HEK293 (cell line): ENCODE measurements around the gene PSAP.

ENCODE experiments used
- CTCF ChIA-PET: fragments of 350-600 bp; formaldehyde crosslinking; extraction: SDS; loops from one replicate; lab custom pipeline; 2021; ENCODE audit warnings: antibody characterized with exemption; lab: Yijun Ruan, JAX
- POLR2A ChIA-PET: fragments of 300-600 bp; formaldehyde crosslinking; extraction: SDS; loops from one replicate; lab custom pipeline; 2020; ENCODE audit warnings: antibody characterized with exemption, inconsistent platforms; lab: Yijun Ruan, JAX
- H3K27ac ChIP-seq: fragments of 200-500 bp; sonication (Bioruptor generic); 2 replicates; pipeline ENCODE4 v1.5.1; 2014; ENCODE audit warnings: low read depth, low read length, control low read depth, inconsistent platforms; ENCODE audit errors: extremely low read depth
- H3K36me3 ChIP-seq, 2 experiments: fragments of 200-500 bp in 1 of 2; sonication (Bioruptor generic) in 1 of 2; 1 replicate in 1 of 2; 2 replicates in 1 of 2; pipeline ENCODE4 v1.5.1; 2014 to 2017; ENCODE audit warnings: inconsistent platforms in 2 of 2, low read length in 2 of 2; ENCODE audit not compliant: control insufficient read depth in 2 of 2, insufficient read depth in 1 of 2
- H3K4me1 ChIP-seq: fragments of 200-500 bp; sonication (Bioruptor generic); 2 replicates; pipeline ENCODE4 v1.5.1; 2014; ENCODE audit warnings: mild to moderate bottlenecking, low read length, inconsistent platforms; ENCODE audit not compliant: control insufficient read depth, insufficient read depth
- H3K4me3 ChIP-seq: 2 replicates; pipeline ENCODE4 v1.5.1; 2011; ENCODE audit warnings: low read depth, mild to moderate bottlenecking, control low read depth, low read length, moderate library complexity
- H3K9me3 ChIP-seq: fragments of 200-500 bp; sonication (Bioruptor generic); 2 replicates; pipeline ENCODE4 v1.5.1; 2014; ENCODE audit warnings: low read depth, low read length, inconsistent platforms; ENCODE audit not compliant: control insufficient read depth, insufficient read depth
- GLI4 ChIP-seq: fragments of 450-650 bp; formaldehyde crosslinking; IDR thresholded peaks from 2 replicates; pipeline ENCODE4 v1.5.1; 2016; ENCODE audit warnings: missing biosample characterization, missing genetic modification characterization
- REPIN1 ChIP-seq: fragments of 450-650 bp; formaldehyde crosslinking; IDR thresholded peaks from 2 replicates; pipeline ENCODE4 v1.5.1; 2017; ENCODE audit warnings: missing biosample characterization, missing genetic modification characterization, low read depth
- YY2 ChIP-seq: fragments of 450-650 bp; formaldehyde crosslinking; IDR thresholded peaks from 2 replicates; pipeline ENCODE4 v1.5.1; 2016; ENCODE audit warnings: missing biosample characterization, missing genetic modification characterization
- ZIC2 ChIP-seq: fragments of 450-650 bp; formaldehyde crosslinking; IDR thresholded peaks from 2 replicates; pipeline ENCODE4 v1.5.1; 2016; ENCODE audit warnings: missing biosample characterization, missing genetic modification characterization
- ZNF140 ChIP-seq: fragments of 450-650 bp; formaldehyde crosslinking; IDR thresholded peaks from 2 replicates; pipeline ENCODE4 v1.5.1; 2016; ENCODE audit warnings: missing biosample characterization, missing genetic modification characterization
- ZNF24 ChIP-seq: fragments of 450-650 bp; formaldehyde crosslinking; IDR thresholded peaks from 2 replicates; pipeline ENCODE4 v1.5.1; 2016; ENCODE audit warnings: missing biosample characterization, missing genetic modification characterization
- ZNF426 ChIP-seq: fragments of 450-650 bp; formaldehyde crosslinking; IDR thresholded peaks from 2 replicates; pipeline ENCODE4 v1.5.1; 2017; ENCODE audit warnings: missing biosample characterization, missing genetic modification characterization, mild to moderate bottlenecking, inconsistent platforms, moderate library complexity
- ZNF560 ChIP-seq: fragments of 450-650 bp; formaldehyde crosslinking; IDR thresholded peaks from 2 replicates; pipeline ENCODE4 v1.5.1; 2017; ENCODE audit warnings: missing biosample characterization, missing genetic modification characterization, borderline replicate concordance
- ZNF561 ChIP-seq: fragments of 450-650 bp; IDR thresholded peaks from 2 replicates; pipeline ENCODE4 v1.5.1; 2018; ENCODE audit warnings: missing biosample characterization, missing genetic modification characterization, borderline replicate concordance
- ZNF654 ChIP-seq: fragments of 450-650 bp; formaldehyde crosslinking; IDR thresholded peaks from 2 replicates; pipeline ENCODE4 v1.5.1; 2016; ENCODE audit warnings: low read depth, missing biosample characterization, missing genetic modification characterization
- ZNF658 ChIP-seq: fragments of 450-650 bp; formaldehyde crosslinking; IDR thresholded peaks from 2 replicates; pipeline ENCODE4; 2016; ENCODE audit warnings: missing biosample characterization, missing genetic modification characterization
- TF ChIP-seq, protein P1 (sequence below): fragments of 450-650 bp; formaldehyde crosslinking; IDR thresholded peaks from 2 replicates; pipeline ENCODE4 v1.5.1; 2016; ENCODE audit warnings: missing biosample characterization, missing genetic modification characterization
- TF ChIP-seq, protein P2 (sequence below): fragments of 450-650 bp; formaldehyde crosslinking; IDR thresholded peaks from 2 replicates; pipeline ENCODE4 v1.5.1; 2017; ENCODE audit warnings: missing biosample characterization, missing genetic modification characterization
- TF ChIP-seq, protein P3 (sequence below): fragments of 450-650 bp; formaldehyde crosslinking; IDR thresholded peaks from 2 replicates; pipeline ENCODE4 v1.5.1; 2016; ENCODE audit warnings: missing biosample characterization, missing genetic modification characterization
- TF ChIP-seq, protein P4 (sequence below): fragments of 450-650 bp; formaldehyde crosslinking; IDR thresholded peaks from 2 replicates; pipeline ENCODE4 v1.5.1; 2017; ENCODE audit warnings: missing biosample characterization, missing genetic modification characterization

PSAP gene

DNA sequence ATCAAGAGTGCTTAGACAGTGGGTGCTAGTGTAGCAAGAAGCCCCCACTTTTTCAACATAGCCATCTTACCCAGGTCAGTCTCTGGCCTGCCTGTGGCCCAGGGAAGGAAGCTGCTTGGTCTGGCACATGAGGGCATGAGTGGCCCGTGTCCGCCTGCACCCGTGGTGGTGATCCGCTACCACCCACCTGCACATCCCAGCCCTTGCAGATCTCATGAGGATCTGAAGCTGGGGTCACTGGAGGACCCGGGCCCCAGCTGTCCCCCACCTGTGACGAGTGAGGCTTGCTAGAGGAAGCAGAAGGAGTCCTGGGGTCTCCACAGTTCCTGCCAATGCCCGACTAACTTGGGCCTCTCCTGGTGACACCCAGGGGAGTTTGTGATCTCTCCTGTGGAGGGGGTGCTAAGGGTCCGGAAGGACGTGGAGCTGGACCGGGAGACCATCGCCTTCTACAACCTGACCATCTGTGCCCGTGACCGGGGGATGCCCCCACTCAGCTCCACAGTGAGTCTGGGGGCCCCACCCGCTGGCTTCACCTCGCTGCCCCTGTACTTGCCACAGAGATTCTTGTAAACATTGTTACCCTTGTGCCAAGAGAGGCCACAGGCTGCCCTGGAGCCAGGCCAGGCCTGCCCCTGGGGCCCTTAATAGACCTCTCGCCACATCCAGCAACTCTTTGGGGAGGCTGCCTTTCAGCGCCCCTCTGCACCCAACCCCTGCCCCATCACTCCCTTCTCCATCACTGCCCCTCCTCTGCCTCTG is 67.0 kb downstream of the PSAP start:
- no peaks in the 10 kb centered on the region for H3K9me3 ChIP-seq
- no peak for TF ChIP-seq ZNF658
- TF ChIP-seq ZNF24 (tag by site-specific recombination) = no peak
- TF ChIP-seq REPIN1 = no peak
- no peak for TF ChIP-seq ZIC2 (tag by site-specific recombination)
- TF ChIP-seq YY2 (tag by site-specific recombination) = no peak
- TF ChIP-seq GLI4 (tag by site-specific recombination) = no peak
- no peak for TF ChIP-seq ZNF561
- TF ChIP-seq ZNF654 (tag by site-specific recombination) = no peak
- TF ChIP-seq ZNF140 = no peak
- no peak for TF ChIP-seq ZNF426 (tag by site-specific recombination)
- no peak for TF ChIP-seq ZNF560 (tag by site-specific recombination)
- TF ChIP-seq, protein P1, sequence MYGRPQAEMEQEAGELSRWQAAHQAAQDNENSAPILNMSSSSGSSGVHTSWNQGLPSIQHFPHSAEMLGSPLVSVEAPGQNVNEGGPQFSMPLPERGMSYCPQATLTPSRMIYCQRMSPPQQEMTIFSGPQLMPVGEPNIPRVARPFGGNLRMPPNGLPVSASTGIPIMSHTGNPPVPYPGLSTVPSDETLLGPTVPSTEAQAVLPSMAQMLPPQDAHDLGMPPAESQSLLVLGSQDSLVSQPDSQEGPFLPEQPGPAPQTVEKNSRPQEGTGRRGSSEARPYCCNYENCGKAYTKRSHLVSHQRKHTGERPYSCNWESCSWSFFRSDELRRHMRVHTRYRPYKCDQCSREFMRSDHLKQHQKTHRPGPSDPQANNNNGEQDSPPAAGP (tag by site-specific recombination) = no peak
- TF ChIP-seq, protein P2, sequence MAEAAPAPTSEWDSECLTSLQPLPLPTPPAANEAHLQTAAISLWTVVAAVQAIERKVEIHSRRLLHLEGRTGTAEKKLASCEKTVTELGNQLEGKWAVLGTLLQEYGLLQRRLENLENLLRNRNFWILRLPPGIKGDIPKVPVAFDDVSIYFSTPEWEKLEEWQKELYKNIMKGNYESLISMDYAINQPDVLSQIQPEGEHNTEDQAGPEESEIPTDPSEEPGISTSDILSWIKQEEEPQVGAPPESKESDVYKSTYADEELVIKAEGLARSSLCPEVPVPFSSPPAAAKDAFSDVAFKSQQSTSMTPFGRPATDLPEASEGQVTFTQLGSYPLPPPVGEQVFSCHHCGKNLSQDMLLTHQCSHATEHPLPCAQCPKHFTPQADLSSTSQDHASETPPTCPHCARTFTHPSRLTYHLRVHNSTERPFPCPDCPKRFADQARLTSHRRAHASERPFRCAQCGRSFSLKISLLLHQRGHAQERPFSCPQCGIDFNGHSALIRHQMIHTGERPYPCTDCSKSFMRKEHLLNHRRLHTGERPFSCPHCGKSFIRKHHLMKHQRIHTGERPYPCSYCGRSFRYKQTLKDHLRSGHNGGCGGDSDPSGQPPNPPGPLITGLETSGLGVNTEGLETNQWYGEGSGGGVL (tag by site-specific recombination) = no peak
- TF ChIP-seq, all 188 proteins: peak for 0
- Histone ChIP-seq H3K27ac (no peak overlapping the region), H3K4me3 (no peak overlapping the region), H3K4me1 (no peaks in the 10 kb centered on the region), H3K36me3 (no peaks in the 10 kb centered on the region)
- POLR2A ChIA-PET = no interaction called here
- CTCF ChIA-PET = interaction anchor here (0.6 to 2.0 kb wide), 2 partner anchors 11 to 25 kb away, joined by 3 to 7 read pairs; partner anchors contain the start of gene VSIR

DNA sequence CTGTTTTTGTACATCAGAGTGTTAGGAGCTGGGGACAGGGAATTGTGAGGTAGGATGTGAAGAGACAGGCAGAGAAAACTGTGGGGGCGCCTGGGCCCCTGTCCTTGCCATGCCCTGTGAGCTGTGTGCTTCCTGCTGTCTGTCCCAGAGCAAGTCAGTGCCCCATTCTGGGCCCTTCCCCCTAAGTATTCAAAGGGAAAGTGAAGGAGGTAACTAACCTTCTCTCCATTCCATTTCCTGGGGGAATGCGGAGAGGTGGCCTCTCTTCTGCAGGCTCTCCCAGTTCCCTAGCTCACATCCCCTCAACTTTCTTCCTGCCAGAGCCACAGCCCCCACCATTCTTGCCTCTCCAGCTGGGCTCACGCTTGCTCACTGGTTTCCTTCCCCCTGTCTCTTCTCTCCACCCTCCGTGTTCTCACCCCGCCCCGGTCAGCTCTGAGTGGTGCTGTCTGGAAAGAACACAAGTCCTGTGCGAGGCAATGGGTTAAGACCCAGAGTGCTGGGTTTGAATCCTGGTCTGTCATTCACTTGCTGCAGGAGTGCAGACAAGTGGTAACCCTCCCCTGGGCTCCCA is 68.0 kb downstream of the PSAP start:
- CTCF ChIA-PET = interaction anchor here (0.7 to 2.0 kb wide), 3 partner anchors 10 to 53 kb away, joined by 3 to 7 read pairs (median 3); partner anchors contain the start of gene VSIR
- Histone ChIP-seq H3K4me1 (no peaks in the 10 kb centered on the region), H3K9me3 (no peaks in the 10 kb centered on the region), H3K4me3 (no peak overlapping the region), H3K27ac (no peak overlapping the region), H3K36me3 (no peaks in the 10 kb centered on the region)
- POLR2A ChIA-PET = no interaction called here
- TF ChIP-seq, protein P3, sequence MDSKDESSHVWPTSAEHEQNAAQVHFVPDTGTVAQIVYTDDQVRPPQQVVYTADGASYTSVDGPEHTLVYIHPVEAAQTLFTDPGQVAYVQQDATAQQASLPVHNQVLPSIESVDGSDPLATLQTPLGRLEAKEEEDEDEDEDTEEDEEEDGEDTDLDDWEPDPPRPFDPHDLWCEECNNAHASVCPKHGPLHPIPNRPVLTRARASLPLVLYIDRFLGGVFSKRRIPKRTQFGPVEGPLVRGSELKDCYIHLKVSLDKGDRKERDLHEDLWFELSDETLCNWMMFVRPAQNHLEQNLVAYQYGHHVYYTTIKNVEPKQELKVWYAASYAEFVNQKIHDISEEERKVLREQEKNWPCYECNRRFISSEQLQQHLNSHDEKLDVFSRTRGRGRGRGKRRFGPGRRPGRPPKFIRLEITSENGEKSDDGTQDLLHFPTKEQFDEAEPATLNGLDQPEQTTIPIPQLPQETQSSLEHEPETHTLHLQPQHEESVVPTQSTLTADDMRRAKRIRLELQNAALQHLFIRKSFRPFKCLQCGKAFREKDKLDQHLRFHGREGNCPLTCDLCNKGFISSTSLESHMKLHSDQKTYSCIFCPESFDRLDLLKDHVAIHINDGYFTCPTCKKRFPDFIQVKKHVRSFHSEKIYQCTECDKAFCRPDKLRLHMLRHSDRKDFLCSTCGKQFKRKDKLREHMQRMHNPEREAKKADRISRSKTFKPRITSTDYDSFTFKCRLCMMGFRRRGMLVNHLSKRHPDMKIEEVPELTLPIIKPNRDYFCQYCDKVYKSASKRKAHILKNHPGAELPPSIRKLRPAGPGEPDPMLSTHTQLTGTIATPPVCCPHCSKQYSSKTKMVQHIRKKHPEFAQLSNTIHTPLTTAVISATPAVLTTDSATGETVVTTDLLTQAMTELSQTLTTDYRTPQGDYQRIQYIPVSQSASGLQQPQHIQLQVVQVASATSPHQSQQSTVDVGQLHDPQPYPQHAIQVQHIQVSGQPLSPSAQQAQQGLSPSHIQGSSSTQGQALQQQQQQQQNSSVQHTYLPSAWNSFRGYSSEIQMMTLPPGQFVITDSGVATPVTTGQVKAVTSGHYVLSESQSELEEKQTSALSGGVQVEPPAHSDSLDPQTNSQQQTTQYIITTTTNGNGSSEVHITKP (tag by site-specific recombination) = 0 out of 2 replicates have a peak, but pooled peaks have one; percentile 9
- TF ChIP-seq, protein P4, sequence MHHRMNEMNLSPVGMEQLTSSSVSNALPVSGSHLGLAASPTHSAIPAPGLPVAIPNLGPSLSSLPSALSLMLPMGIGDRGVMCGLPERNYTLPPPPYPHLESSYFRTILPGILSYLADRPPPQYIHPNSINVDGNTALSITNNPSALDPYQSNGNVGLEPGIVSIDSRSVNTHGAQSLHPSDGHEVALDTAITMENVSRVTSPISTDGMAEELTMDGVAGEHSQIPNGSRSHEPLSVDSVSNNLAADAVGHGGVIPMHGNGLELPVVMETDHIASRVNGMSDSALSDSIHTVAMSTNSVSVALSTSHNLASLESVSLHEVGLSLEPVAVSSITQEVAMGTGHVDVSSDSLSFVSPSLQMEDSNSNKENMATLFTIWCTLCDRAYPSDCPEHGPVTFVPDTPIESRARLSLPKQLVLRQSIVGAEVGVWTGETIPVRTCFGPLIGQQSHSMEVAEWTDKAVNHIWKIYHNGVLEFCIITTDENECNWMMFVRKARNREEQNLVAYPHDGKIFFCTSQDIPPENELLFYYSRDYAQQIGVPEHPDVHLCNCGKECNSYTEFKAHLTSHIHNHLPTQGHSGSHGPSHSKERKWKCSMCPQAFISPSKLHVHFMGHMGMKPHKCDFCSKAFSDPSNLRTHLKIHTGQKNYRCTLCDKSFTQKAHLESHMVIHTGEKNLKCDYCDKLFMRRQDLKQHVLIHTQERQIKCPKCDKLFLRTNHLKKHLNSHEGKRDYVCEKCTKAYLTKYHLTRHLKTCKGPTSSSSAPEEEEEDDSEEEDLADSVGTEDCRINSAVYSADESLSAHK (tag by site-specific recombination) = no peak
